AG04450 (cell line): Measurements from ENCODE around the gene POLE. TPM values are rescaled to one million over a fixed set of nuclear protein-coding genes. Genes with fewer than 3 reads are reported as not detected.

Source experiments
- CTCF ChIA-PET: fragments of 300-600, 350-600 bp; formaldehyde crosslinking; extraction: SDS; loops from one replicate; lab custom pipeline; 2022; ENCODE audit warnings: antibody characterized with exemption, inconsistent platforms; lab: Charles Lee
- POLR2A ChIA-PET: fragments of 350-600 bp; formaldehyde crosslinking; extraction: SDS; loops from one replicate; lab custom pipeline; 2021; ENCODE audit warnings: antibody characterized with exemption, inconsistent platforms; lab: Yijun Ruan, JAX
- DNase-seq: peaks from one replicate; pipeline ENCODE4 v3.0.0-alpha.2; 2011; ENCODE audit warnings: low read depth, low spot score
- H3K27ac ChIP-seq: one replicate; pipeline ENCODE4 v1.5.1; 2012; ENCODE audit warnings: low read depth, low read length, control low read depth
- H3K27me3 ChIP-seq: one replicate; pipeline ENCODE4 v1.6.0; 2012; ENCODE audit warnings: low read length; ENCODE audit not compliant: control insufficient read depth, insufficient read depth
- H3K4me3 ChIP-seq: 2 replicates; pipeline ENCODE4 v1.5.1; 2011; ENCODE audit warnings: mild to moderate bottlenecking, low read depth, low read length, control low read depth
- H3K9me3 ChIP-seq: 2 replicates; pipeline ENCODE4 v1.5.1; 2012; ENCODE audit warnings: low read length; ENCODE audit not compliant: control insufficient read depth, insufficient read depth
- polyA plus RNA-seq: library from polyadenylated mRNA; depleted of rRNA; stranded (reverse); fragments of >200 nt; gene quantifications from 2 replicates; pipeline ENCODE4 v1.2.3, GENCODE V29; 2011
- TF ChIP-seq, protein P1 (sequence below): IDR thresholded peaks from 2 replicates; pipeline ENCODE4 v1.5.1; 2011; ENCODE audit warnings: low read depth, low read length, control low read depth, inconsistent platforms

The POLE gene
- polyA plus RNA-seq, 1 experiment: 4.1 TPM

DNA sequence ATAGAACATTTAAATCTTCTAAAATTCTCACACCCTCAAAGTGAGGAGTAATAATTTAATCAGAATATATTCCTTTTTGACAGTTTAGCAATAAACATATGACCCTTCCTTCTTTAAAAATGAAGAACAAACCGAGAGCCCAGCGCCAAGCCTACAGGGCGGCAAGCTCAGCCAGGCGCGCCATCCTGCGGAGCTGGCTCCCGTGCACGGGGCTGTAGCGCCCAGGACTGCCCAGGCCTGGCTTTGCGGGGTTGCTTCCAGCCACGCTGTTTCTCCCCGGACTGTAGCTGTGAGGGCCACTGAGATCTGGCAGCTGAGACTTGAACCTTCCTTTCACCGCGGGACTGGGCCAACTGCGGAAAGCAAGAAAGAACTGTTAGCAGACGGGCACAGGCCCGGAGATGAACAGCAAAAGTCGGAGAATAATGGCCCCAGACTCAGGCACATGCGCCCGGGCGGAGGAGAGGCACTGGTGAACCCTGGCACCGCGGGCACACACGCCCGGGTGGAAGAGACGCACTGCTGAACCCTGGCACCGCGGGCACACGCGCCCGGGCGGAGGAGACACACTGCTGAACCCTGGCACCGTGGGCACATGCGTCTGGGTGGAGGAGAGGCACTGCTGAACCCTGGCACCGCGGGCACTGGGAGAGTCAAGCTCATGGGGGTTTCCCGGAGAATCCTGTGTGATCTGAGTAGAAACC is 40.1 kb upstream of the POLE start:
- POLR2A ChIA-PET: no interaction called here
- Histone ChIP-seq H3K4me3 (no peak overlapping the region), H3K9me3 (peaks cover 17% of the 10 kb centered on the region), H3K27me3 (no peaks in the 10 kb centered on the region), H3K27ac (no peak overlapping the region)
- CTCF ChIA-PET: no interaction called here
- no peak for DNase-seq
- TF ChIP-seq, protein P1, sequence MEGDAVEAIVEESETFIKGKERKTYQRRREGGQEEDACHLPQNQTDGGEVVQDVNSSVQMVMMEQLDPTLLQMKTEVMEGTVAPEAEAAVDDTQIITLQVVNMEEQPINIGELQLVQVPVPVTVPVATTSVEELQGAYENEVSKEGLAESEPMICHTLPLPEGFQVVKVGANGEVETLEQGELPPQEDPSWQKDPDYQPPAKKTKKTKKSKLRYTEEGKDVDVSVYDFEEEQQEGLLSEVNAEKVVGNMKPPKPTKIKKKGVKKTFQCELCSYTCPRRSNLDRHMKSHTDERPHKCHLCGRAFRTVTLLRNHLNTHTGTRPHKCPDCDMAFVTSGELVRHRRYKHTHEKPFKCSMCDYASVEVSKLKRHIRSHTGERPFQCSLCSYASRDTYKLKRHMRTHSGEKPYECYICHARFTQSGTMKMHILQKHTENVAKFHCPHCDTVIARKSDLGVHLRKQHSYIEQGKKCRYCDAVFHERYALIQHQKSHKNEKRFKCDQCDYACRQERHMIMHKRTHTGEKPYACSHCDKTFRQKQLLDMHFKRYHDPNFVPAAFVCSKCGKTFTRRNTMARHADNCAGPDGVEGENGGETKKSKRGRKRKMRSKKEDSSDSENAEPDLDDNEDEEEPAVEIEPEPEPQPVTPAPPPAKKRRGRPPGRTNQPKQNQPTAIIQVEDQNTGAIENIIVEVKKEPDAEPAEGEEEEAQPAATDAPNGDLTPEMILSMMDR: no peak

GRCh38 chr12:132726386-132726785 is 39.2 kb upstream of the POLE start:
- ChIA-PET POLR2A (no interaction called here), CTCF (no interaction called here)
- TF ChIP-seq, protein P1: no peak
- Histone ChIP-seq H3K27ac (no peak overlapping the region), H3K9me3 (peaks cover 17% of the 10 kb centered on the region), H3K27me3 (no peaks in the 10 kb centered on the region), H3K4me3 (no peak overlapping the region)
- DNase-seq: no peak

- ChIA-PET POLR2A (no interaction called here), CTCF (no interaction called here)
- Histone ChIP-seq H3K27ac (no peak overlapping the region), H3K9me3 (peaks cover 6% of the 10 kb centered on the region; the same call in 1 of the 2 replicates), H3K4me3 (no peak overlapping the region), H3K27me3 (no peaks in the 10 kb centered on the region)
- TF ChIP-seq, protein P1: no peak
- no peak for DNase-seq
These were observed 37.5 kb upstream of the POLE start for GRCh38 chr12:132724506-132725241.

DNA sequence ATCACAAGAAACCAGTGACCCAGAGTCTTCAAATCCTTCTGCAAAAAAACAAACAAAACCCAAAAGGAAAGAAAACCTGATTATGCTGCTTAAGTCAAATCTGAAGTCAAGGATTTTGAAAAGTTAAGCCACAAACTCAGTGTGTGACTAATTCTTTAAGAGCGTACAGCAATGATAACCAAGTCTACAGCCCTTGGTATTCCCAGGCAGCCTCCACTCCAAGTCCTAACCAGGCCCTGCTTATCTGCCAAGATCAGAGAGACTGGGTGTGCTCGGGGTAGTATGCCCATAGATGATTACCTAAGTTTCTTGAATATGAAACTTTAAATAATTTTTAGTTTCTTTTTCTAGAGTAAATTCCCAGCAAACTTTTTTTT is 36.6 kb upstream of the POLE start:
- POLR2A ChIA-PET: no interaction called here
- peak overlapping the region; percentile 47 for H3K27ac ChIP-seq
- CTCF ChIA-PET: no interaction called here
- no peak for DNase-seq
- no peak overlapping the region for H3K4me3 ChIP-seq
- peaks cover 4% of the 10 kb centered on the region; the same call in 1 of the 2 replicates for H3K9me3 ChIP-seq
- TF ChIP-seq, protein P1: no peak
- H3K27me3 ChIP-seq: no peaks in the 10 kb centered on the region
